B cell (primary cell): Measurements from ENCODE around the gene BMP10.

ENCODE experiments used
- EZH2 ChIP-seq: IDR thresholded peaks from 2 replicates; pipeline ENCODE4 v1.6.1; 2012; ENCODE audit warnings: borderline replicate concordance, low read depth, mild to moderate bottlenecking, moderate library complexity, low read length; ENCODE audit not compliant: insufficient read depth, poor library complexity, severe bottlenecking
- TF ChIP-seq, protein P1 (sequence below): fragments of 200-600 bp; IDR thresholded peaks from one replicate; pipeline ENCODE4 v1.8.0; 2022; ENCODE audit warnings: antibody characterized with exemption, mild to moderate bottlenecking

DNA sequence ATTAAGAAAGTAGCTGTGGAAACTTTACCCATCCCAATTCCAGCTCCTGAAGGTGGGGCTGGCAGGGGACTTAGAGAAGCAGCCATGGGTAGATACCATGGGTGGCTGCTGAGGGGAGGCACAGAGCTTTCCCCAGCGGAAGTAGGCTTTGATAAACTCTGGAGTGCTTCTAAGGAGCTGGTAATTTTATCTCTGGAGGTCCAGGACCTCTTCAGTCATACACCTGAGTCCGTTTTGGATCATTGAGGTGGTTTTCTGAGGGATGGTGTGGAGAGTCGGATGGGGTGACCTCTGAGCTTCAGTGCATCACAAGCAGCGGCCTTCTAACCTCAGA lies 36.7 kb upstream of the BMP10 start:
- TF ChIP-seq, protein P1, sequence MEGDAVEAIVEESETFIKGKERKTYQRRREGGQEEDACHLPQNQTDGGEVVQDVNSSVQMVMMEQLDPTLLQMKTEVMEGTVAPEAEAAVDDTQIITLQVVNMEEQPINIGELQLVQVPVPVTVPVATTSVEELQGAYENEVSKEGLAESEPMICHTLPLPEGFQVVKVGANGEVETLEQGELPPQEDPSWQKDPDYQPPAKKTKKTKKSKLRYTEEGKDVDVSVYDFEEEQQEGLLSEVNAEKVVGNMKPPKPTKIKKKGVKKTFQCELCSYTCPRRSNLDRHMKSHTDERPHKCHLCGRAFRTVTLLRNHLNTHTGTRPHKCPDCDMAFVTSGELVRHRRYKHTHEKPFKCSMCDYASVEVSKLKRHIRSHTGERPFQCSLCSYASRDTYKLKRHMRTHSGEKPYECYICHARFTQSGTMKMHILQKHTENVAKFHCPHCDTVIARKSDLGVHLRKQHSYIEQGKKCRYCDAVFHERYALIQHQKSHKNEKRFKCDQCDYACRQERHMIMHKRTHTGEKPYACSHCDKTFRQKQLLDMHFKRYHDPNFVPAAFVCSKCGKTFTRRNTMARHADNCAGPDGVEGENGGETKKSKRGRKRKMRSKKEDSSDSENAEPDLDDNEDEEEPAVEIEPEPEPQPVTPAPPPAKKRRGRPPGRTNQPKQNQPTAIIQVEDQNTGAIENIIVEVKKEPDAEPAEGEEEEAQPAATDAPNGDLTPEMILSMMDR, result no peak
- no peak for TF ChIP-seq EZH2
